GM21381 (cell line): Measurements from ENCODE around the gene RAB31.

Experiments used
- ATAC-seq: cut with Tn5 transposase; IDR thresholded peaks from one replicate; pipeline ENCODE4 v1.9.1; 2021; ENCODE audit warnings: mild to moderate bottlenecking, moderate library complexity; ENCODE audit not compliant: unreplicated experiment

Gene RAB31

GRCh38 chr18:9690418-9691188, 17.5 kb upstream of the RAB31 start:
- no peak for ATAC-seq

DNA sequence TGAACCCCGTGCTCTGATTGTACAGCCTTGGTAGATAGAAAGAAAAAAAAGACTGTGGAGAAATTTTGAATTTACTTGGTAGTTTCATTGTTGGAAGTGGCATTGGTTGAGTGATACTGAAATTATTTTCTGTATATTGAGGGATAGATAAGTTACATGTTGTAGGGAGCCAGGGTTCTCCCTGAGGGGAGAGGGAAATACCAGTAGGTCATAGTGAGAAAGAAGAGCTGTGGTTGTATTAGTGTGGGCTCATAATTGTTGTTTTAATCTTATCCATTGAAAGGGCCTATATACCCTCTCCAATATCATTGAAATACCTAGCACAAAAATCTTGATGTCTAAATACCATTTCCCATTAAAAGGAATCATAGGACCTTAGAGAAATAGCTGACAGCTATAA, 16.9 kb upstream of the RAB31 start:
- no peak for ATAC-seq

DNA sequence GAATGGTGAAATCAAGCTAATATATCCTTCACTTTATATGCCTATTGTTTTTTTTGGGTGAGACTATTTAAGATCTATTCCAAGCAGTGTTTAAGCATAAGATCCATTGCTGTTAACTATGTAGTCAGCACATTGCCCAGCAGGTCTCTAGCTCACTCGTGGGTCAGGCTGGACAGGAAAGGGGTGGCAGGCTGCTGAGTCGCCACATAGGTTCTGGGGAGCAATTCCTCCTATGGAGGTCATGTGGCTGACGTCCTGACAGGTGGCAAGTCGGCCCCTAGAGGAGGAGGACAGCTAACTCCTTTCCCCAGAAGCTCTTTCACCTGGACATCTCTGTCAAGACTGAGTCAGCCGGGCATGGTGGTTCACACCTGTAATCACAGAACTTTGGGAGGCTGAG, 13.9 kb upstream of the RAB31 start:
- ATAC-seq: no peak

DNA sequence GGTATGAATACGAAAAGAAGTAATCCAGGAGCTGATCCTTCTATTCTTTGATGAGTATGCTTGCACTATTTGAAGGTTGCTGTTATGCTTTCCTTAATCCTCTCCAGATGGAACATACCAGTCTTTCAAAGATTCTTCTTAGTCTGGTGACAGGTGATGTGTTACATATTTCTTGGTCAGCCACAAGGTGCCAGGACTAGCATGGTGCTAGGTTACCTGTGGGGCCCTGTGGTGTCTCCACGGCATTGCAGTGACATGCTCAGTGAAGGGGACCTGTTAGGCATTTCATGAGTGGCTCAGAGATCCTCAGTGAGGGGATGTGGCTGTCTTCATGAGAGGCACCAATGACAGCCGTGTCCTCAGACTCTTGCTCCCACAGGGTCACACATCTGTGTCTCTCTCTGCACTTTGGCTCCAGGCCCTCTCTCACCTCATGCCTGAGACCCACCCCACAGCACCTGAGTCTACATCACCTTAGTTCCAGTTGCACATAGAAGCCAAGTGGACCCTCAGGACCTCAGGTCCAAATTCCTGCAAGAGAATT, 13.1 kb upstream of the RAB31 start:
- ATAC-seq: no peak

DNA sequence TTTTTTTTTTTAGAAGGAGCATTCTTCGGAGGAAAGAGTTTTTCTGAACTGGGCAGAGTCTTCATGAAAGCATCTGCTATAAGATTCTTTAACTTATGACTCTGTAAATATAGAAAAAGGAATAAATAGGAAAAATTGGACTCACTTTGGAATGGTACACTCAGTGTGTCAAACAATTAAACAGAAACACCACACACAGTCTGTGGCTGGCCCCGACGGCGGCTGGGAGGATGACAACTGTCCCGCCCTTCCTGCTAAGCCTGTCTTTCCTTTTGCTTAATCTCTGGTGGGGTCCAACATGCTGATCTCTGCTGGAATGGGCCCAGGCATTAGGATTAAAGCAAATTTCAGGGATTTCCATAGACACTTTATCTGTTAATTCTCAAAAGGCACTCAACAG, 12.5 kb upstream of the RAB31 start:
- no peak for ATAC-seq

- no peak for ATAC-seq
These were observed 12.0 kb upstream of the RAB31 start for GRCh38 chr18:9696112-9696511.

GRCh38 chr18:9696701-9697100, 11.4 kb upstream of the RAB31 start:
- no peak for ATAC-seq

- ATAC-seq: no peak
These were observed 11.0 kb upstream of the RAB31 start for GRCh38 chr18:9697121-9697520.

DNA sequence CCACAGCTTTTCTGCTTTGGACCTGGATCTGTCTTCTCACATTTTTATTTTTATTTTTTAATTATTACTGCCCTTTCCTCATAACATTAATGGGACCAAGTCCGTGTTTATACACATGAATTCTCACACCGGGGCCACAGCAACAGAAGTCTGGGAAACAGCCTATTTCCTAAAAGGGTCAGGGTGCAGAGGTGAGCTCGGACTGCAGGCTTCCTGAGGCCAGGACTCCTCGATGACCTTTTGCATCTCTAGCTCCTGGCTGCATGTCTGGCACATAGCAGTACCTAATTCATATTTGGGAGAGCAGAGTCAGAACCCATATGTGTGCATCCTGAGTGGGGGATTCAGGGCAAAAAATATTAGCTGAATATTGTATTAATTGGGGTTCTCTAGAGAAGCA, 9.6 kb upstream of the RAB31 start:
- ATAC-seq: no peak

DNA sequence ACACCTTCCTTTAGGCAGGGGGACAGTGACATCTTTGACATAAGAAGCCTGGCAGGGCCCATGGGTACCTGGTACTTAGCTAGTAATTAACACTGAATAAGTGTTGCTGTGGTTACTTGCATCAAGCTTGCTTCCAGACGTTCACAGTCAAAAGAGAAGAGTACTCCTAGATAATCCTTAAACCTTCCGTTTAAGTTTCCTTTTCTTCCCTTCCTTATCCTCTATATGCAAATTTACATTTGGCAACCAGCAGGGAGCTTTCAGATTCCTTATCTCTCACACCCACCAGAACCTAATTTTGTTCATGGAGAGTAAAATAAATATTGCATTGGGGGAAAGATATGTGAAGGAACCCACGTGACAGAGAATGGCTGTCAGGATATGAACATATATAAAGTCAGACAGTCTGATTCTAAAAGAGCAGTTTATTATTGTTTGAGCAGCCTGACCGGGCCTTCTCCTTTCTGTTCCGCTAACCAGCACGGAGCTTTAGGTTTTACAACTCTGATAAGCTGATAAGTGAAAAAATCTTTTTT, 7.8 kb upstream of the RAB31 start:
- ATAC-seq: no peak

- ATAC-seq: no peak
These were observed 6.3 kb upstream of the RAB31 start for GRCh38 chr18:9701609-9702349.

DNA sequence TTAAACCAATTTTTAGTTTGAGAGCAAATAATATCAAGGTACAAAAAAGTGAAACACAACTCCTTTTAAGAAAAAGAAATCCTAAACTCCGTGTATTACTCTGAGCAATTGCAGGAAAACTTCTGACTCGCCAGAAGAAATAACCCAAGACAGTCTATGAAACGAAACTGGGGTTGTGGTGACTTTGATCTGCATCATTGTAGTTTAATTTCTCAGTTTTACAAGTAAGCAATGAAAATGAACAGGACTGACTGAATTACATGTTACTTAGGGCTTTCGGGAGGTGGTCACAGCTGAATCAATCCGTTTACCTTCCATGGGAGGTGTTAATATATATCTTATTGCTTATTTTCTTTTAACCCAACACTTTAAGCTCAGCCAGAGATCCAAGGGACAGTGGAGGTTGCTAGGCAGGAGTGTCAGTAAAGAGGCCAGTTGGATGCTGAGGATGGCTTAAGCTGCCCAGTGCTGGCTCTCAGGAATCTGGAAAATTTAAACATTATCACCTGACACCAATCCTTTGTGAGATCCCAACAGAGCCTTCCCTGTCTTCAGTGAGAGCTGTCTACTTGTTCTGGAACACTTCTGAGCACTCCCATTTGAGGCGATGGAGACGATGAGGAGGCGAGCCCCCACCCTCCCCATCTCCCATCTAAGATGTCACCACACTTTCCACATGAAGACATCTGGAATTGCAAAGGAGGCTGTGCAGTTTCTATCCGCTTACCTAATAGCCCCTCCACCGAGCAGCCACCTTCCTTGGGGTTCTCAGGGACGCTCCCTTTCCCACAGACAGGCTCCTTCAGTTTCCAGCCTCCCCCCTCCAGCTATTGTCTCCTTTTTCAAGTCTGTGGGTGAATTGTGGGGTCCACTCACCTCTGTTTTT, 3.6 kb upstream of the RAB31 start:
- ATAC-seq: no peak

GRCh38 chr18:9705183-9705829, 2.8 kb upstream of the RAB31 start:
- ATAC-seq: no peak

DNA sequence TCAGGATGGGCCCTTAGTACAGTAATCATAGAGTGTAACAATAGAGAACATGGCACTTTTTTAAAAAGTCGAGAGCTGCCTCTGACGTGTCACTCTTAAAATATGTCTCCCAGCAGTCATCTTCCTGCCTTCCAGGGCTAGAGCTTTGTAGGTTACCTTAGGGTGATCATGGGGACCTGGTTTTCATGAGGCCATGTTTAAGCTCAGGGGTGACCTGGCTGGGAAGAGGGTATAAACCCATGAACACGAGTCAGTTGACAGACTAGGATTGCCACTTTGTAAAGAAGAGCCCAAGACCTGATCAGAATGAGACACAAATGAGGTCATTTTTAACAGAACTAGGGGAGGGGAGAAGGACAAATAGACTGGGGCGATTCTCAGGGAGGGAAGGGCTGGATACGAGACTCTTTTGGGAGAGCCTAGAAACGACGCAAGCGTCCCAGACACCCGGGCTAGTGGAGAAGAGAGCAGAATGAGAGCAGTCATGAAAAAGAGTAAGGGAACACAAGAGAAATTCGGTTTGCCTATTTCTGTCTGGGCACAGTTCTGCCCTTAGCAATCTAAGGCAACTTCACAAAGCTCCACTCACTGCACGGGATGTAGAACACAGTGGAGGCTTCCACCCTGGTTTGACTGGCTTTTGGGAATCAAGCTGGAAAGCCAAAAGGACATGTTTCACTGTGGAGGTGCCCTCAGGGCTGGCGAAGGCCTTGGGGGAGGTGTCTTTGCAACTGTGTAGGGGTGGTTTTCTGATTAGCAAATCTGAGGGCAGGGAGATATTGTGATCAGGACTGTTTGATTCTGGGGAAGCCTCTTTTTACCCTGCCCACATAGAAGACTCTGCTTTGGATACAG, 1.8 kb upstream of the RAB31 start:
- no peak for ATAC-seq

DNA sequence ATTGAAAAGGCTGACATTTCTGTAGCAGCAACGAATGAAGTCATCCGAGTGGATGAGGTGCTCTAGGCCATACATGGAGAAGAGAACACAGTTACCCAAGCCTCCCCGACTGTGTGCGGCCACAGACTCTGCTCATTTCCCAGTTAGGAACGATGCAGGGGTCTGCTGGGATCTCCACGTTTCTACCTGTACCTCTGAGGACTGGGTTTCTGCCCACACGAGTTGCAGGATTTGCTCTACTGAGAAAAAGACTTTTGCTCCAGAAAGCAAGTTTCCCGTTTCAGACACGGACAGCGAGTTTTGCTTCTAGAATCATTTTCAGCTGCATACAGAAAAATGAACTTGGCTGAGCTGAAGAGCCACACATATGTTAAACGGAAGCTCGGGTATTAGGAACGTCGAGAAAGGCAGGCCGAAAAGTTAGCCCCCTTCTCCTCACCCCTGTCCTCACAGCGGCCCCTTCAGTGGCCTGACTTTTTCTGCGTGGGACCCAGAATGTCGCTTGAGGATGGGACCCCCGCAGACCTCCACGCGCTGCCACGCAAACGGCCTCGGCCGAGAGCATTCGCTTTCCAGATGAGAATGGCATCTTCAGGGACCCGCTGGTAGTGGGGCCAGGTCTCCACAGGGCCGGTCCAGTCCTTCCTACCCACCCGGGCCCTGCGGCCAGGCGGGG, 582 bp upstream of the RAB31 start:
- ATAC-seq: no peak

DNA sequence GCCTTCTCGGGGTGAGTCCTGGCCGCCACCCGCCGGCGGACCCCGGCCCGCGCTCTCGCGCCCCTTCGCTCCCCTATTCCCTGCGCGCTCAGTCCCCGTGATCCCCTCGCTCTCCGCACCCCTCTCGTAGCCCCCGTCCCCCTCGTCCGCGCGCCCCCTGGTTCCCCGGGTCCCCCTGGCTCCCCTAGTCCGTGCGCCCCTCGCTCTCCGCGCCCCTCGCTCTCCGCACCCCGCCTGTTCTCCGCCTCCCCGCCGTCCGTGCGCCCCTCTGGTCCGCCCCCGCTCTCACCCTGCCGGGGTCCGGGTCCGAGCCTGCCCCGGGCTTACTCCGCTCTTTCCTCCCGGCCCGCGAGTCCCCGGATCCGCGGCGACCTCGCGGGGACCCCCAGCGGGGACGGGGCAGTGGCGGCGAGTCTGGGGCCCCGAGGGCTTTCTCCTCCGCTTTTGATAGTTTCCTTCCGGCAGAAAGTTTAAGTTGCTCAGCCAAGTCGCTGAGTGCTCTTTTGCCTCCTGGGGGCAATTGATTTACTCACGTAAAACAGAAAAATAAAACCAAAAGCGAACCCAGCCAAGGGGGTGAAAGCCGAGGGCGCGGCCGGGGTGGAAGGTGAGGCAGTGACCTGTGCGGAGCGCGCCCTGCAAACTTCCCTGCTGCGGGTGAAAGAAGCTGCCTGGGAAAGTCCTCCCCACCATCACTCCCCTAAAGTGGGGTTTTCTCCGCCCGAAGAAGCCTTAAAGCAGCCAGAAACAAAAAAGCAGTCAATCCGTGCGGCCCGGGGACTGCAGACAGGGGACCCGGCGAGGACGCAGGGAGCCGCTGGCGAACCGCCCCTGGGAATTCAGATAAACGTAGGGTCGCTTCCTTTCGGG, 568 bp downstream of the RAB31 start:
- ATAC-seq: no peak

GRCh38 chr18:9709304-9709877, 1.3 kb downstream of the RAB31 start:
- no peak for ATAC-seq

- no peak for ATAC-seq
These were observed 1.9 kb downstream of the RAB31 start for GRCh38 chr18:9710037-9710436.
